Neural cell (in vitro differentiated cells): ENCODE data around the gene DIP2C.

Source experiments
- EP300 ChIP-seq: fragments of 450-650 bp; conservative IDR thresholded peaks from 2 replicates; pipeline ENCODE4 v1.6.1; 2014; ENCODE audit warnings: antibody characterized with exemption, mild to moderate bottlenecking, moderate library complexity; ENCODE audit not compliant: poor library complexity, severe bottlenecking
- EZH2 ChIP-seq: fragments of 200-600, 300-800 bp; shearing (Covaris generic), sonication (generic); IDR thresholded peaks from 2 replicates; pipeline ENCODE4 v1.6.1; 2014; ENCODE audit warnings: antibody characterized with exemption, low read length, borderline replicate concordance, mild to moderate bottlenecking; ENCODE audit not compliant: insufficient read depth, poor library complexity, severe bottlenecking
- POLR2AphosphoS5 ChIP-seq: IDR thresholded peaks from 2 replicates; pipeline ENCODE4 v1.6.1; 2012
- RAD21 ChIP-seq: fragments of 450-650 bp; conservative IDR thresholded peaks from 2 replicates; pipeline ENCODE4 v1.6.1; 2014; ENCODE audit warnings: antibody characterized with exemption, mild to moderate bottlenecking, moderate library complexity
- TAF1 ChIP-seq: IDR thresholded peaks from 2 replicates; pipeline ENCODE4 v1.6.1; 2012; ENCODE audit warnings: low read depth
- TF ChIP-seq, protein P1 (sequence below): fragments of 450-650 bp; IDR thresholded peaks from 2 replicates; pipeline ENCODE4 v1.5.1; 2014; ENCODE audit warnings: antibody characterized with exemption, mild to moderate bottlenecking, moderate library complexity; ENCODE audit not compliant: poor library complexity, severe bottlenecking

DNA sequence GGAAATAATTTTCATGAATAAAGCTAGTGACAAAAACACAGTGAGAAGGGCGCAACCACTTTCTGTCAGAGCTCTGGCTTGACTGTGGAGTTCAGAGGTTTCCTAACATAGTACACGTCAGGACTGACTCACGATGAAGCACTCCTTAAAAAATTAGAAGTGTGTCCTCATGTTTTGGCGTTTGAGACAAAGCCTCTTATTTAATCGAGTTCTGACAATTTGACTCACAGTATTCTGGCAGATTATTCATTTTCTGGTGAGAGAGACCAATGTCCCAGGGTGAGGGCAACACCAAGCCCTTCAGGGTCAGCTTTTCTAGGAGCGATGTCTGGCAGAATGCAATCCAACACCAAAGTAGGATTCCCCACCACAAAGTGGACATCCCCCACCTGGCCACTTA lies 108.7 kb downstream of the DIP2C start:
- no peak for TF ChIP-seq POLR2AphosphoS5
- TF ChIP-seq, protein P1, sequence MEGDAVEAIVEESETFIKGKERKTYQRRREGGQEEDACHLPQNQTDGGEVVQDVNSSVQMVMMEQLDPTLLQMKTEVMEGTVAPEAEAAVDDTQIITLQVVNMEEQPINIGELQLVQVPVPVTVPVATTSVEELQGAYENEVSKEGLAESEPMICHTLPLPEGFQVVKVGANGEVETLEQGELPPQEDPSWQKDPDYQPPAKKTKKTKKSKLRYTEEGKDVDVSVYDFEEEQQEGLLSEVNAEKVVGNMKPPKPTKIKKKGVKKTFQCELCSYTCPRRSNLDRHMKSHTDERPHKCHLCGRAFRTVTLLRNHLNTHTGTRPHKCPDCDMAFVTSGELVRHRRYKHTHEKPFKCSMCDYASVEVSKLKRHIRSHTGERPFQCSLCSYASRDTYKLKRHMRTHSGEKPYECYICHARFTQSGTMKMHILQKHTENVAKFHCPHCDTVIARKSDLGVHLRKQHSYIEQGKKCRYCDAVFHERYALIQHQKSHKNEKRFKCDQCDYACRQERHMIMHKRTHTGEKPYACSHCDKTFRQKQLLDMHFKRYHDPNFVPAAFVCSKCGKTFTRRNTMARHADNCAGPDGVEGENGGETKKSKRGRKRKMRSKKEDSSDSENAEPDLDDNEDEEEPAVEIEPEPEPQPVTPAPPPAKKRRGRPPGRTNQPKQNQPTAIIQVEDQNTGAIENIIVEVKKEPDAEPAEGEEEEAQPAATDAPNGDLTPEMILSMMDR: no peak
- TF ChIP-seq RAD21: no peak
- no peak for TF ChIP-seq EP300
- no peak for TF ChIP-seq EZH2
- TF ChIP-seq TAF1: no peak
